NCI-H2029 treated with DMSO at 0.1 percent for 48 hours (cell line): ENCODE results near the gene DDX23.

Experiments
- DNase-seq: peaks from one replicate; lab custom pipeline; 2025; lab: John Stamatoyannopoulos, UW

DDX23 gene

GRCh38 chr12:48795550-48796455 is 56.2 kb downstream of the DDX23 start:
- peak; percentile 70 for DNase-seq

DNA sequence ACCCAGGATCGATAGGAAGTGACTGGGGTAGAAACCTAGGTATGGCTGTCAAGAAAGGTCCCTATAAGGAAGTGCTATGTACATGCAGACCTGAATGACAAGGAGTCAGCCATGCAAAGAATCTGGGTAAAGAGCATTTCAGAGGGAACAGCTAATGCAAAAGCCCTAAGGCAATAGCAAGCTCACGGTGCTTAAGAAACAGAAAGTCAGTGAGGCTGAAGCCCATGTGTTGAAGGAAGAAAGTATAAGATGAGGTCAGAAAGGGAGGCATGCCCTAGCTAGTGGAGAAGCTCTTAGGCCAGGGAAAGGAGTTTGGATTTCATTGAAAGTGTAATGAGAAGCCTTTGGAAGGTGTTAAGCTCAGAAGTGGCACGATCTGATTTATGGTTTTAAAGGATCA is 57.1 kb downstream of the DDX23 start:
- no peak for DNase-seq

- no peak for DNase-seq
Measured at GRCh38 chr12:48793696-48794095, 58.3 kb downstream of the DDX23 start.

GRCh38 chr12:48789858-48790326 is 62.1 kb downstream of the DDX23 start:
- DNase-seq, result no peak

DNA sequence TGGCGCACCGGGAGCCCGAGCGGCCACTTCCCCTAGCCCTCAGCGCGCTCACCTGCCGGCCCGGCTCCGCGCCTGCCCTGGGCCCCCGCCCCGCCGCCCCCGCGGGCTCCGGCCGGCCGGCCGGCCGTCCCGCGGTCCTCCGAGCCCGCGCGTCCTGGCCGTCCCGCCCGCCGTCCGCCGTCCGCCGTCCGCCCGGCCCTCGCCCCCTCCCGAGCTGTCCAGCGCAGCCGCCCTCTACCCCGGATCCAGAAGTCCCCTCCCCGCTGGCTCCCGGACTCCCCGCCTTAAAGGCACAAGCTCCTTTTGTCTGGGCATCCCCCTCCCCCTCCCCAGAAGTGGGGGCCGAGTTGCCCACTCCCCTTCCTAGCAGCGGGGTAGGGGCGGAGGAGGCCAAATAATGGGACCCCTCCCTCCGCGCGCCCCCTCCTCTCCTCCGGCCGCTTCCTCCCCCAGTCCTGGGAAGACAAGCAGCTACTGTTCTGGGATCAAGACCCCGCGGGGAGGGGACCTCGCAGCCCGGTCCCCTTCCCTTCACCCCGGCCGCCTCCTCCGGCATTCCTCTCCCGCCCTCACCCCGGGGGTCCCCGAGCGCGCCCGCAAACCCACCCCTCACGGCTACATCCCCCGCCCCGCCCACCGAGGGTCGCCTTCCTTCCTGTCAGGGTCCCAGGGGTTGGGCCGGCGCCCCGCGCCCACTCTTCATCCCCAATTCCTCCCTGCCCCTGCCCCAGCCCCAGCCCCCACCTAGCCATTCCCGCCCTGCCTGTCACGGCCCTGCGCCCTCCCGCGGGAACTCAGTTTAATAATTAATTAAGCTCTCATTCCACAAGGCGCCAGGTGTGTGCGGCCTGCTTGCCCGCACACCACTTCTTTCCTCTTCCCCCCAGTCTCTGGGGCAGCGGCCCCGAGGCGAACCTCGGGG is 62.8 kb downstream of the DDX23 start, which contains the start of gene ADCY6:
Gene ADCY6, minus strand, starts transcription at position 236 of the 922 bp plus-strand sequence. CDS start 5,655 bp downstream, outside the sequence.
- DNase-seq, result no peak

DNA sequence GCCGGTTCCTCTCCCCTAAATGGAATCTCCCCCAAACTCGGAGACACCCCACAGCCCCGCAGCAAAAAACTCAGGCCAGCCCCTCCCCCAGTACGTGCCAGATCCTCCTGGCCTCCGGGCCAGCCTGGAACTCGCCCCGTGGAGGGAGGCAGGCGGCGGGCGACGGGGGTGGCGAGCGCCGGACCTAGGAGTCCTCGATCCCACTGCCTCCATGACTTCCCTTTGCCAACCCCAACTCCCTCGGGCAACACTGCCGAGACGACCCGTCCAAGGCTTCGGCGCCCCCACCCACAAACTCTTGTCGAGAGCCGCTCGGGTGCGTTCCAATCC is 63.5 kb downstream of the DDX23 start:
- DNase-seq, result no peak

- no peak for DNase-seq
Measured at GRCh38 chr12:48787791-48788523, 64.0 kb downstream of the DDX23 start.

- no peak for DNase-seq
Measured at GRCh38 chr12:48786591-48787544, 65.1 kb downstream of the DDX23 start.

DNA sequence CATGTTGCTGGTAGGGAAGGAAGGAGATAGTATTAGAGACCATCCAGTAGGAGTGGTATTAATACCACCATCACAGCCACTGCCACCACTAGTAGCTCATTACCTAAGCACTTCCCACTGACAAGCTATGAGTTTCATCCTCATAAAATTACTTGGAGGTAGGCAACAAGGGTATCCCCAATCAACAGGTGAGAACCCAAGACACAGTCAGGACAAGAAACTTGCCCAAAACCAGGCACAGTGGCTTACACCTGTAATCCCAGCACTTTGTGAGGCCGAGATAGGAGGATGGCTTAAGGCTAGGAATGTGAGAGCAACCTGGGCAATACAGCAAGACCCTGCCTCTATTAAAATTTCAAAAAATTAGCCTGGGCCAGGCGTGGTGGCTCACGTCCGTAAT is 68.5 kb downstream of the DDX23 start:
- DNase-seq, result no peak

DNA sequence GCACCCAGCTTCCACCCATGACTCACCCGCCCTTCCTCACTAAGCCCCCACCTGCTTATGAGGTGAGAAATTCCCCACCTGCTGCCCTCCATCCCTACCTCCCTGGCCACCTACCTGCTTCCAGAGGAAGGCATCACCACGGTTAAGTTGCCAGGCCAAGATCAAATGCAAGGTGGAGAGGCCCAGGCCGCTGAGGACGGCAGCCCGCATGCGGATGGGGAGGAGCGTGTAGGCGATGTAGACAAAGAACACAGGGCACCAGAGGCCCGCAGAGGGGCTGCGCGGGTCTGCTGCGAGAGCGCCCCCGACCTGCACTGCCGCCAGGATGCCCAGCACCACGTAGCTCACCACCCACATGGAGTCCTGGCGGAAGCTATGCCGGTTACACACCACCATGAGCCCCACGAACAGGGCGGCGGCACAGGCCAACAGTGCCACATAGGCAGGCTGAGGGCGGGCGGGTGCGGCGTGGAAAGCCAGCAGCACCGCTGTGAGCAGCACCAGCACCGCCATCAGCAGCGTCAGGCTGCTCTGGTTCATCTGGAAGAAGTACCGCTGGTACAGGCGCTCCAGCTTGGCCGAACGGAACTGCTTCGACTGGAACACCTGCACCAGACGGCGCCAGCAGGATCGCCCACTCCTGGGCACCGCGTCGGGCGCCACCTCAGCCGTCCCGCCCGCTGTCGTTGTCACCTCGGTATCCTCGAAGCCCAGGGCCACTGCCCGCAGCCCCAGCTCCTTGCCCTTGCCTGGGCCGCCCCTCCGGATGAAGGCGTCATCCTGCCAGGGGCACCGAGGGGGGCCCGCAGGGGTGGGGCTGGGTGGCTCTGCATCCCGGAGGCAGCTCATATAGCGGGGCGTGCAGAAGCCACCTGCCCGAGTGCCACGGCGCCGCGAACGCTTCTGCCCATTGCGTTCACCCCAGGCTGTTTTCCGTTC is 69.2 kb downstream of the DDX23 start:
- DNase-seq, result no peak

- DNase-seq, result no peak
Measured at GRCh38 chr12:48781750-48782456, 70.1 kb downstream of the DDX23 start.

- DNase-seq, result no peak
Measured at GRCh38 chr12:48780381-48781025, 71.5 kb downstream of the DDX23 start.

- no peak for DNase-seq
Measured at GRCh38 chr12:48779869-48780268, 72.1 kb downstream of the DDX23 start.
